Measurements from ENCODE around the gene RCAN1. TPM values are rescaled to one million over a fixed set of nuclear protein-coding genes. Genes with fewer than 3 reads are reported as not detected.
"Not testable (repeated sequence)": the region's sequence is repeated elsewhere in the genome, so short reads cannot be mapped to it uniquely, and the experiment has no call there.

Gene RCAN1
- total and polyA plus RNA-seq, 11 donors, result 33.7 to 102 (median 57.6) TPM

DNA sequence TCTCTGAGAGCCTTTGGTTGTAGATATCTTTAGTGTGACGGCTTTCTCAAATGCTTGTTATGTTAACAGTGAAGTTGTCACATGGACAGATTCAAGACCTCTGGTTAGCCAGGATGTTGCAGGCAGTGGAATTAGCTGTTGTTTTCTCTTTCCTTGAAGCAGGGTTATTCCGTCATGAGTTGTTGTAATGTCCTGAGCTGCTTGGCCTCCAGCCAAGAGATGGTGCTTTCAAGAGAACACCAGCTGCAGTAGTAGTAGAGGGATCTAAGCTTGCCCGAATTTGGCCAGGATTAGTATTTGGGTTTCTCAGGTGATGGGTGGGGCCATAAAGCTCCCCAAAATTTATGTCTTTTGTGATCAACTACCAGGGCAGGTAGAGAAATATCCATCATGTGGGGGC is 116.3 kb downstream of the RCAN1 start:
- no peaks in the 10 kb centered on the region for H3K27me3 ChIP-seq
- ATAC-seq (peak in 2 of 4 donors; percentile 39 to 53), DNase-seq (peak in 1 of 5 donors; percentile 49)
- WGBS, 4 donors, result 20 to 24% (median 22%) methylated on average over 3 of the region's 3 CpGs
- no peak overlapping the region for H3K27ac ChIP-seq
- H3K4me1 ChIP-seq, result no peaks in the 10 kb centered on the region
- no peaks in the 10 kb centered on the region for H3K36me3 ChIP-seq
- H3K4me3 ChIP-seq, result no peak overlapping the region
- H3K9me3 ChIP-seq, result peaks cover 0 to 36% (median 15%) of the 10 kb centered on the region in 12 donors
- TF ChIP-seq POLR2A (IDR thresholded peaks at IDR 0.05) (no peak), CTCF (IDR thresholded peaks at IDR 0.05) (no peak)
- intact Hi-C loops (cut with DNase I), result no loop called here

GRCh38 chr21:34483854-34484253 is 131.1 kb downstream of the RCAN1 start:
- ATAC-seq; H3K27me3 ChIP-seq; DNase-seq; H3K4me1 ChIP-seq; H3K9me3 ChIP-seq; H3K36me3 ChIP-seq; H3K4me3 ChIP-seq; H3K27ac ChIP-seq; intact Hi-C loops (cut with DNase I): not testable (repeated sequence)
- WGBS, 4 donors, result no CpG with 5 or more reads among the region's 5 CpGs

DNA sequence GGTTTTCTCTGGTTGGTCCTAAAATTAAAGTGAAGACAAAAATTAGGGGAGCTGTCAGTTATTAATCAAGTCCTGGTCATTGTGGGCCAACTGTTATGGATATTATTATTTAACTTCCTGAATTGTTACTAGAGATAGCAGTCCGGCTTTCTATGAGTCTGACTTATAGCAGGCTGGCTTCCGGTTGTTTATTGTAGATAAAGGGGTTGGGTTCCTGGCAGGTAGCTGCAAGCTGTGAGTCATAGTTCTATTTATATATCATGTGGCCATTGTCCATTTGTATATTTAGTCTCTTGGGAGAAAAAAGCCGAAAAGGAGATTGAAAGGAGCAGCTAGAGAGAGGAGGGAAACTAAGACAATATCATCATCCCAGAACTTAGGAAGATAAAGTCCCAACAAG is 131.5 kb downstream of the RCAN1 start:
- DNase-seq; H3K27me3 ChIP-seq; H3K27ac ChIP-seq; H3K4me1 ChIP-seq; H3K9me3 ChIP-seq; H3K4me3 ChIP-seq; H3K36me3 ChIP-seq; intact Hi-C loops (cut with DNase I): not testable (repeated sequence)
- no CpG with 5 or more reads among the region's 3 CpGs for WGBS, 4 donors
- ATAC-seq, result peak in 3 of 4 donors; percentile 42 to 67 (median 46)

DNA sequence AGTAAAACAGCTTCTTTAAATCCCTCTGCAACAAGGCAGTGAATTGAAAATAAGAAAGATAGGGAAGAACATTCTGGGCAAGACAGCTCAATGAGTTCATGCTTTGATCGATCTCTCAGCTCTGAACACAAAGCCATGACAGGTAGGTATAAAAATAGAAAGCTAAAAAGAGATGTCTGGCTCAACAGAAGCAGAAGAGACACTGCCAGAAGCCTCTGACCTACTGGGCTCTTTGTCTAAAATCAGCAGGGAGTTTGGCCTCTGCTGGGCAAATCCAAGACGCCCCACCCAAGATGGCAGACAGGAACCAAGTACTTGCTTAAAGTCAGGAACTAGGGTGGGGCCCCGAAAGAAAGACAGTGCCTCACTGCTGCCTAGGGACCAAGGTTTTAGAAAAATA is 147.6 kb downstream of the RCAN1 start:
- H3K36me3 ChIP-seq; H3K9me3 ChIP-seq; H3K4me3 ChIP-seq; H3K4me1 ChIP-seq; intact Hi-C loops (cut with DNase I); DNase-seq; H3K27ac ChIP-seq; H3K27me3 ChIP-seq: not testable (repeated sequence)
- ATAC-seq, result peak in 1 of 4 donors; percentile 42
- no CpG with 5 or more reads among the region's 3 CpGs for WGBS, 4 donors

Other genes with a start within 250 kb of the RCAN1 start
- 10 to 100 TPM in 4 of 9 donors, 1 to 10 TPM in 5; 2.3 to 25.8 (median 6.9) TPM for gene SMIM11, start 239.6 kb downstream of the RCAN1 start, total RNA-seq
- 1 to 10 TPM in 1 of 2 donors, under 1 TPM in 1; 0.91 to 5.0 TPM for gene SMIM11, start 239.6 kb downstream of the RCAN1 start, polyA plus RNA-seq
- gene SMIM34, start 191.2 kb downstream of the RCAN1 start, total RNA-seq, result under 1 TPM in 2 of 9 donors, not detected in 7; 0.25 to 0.69 TPM
- not detected for gene SMIM34, start 191.2 kb downstream of the RCAN1 start, polyA plus RNA-seq
- gene KCNE1, start 102.9 kb downstream of the RCAN1 start, total RNA-seq, result 10 to 100 TPM in 2 of 9 donors, 1 to 10 TPM in 6, under 1 TPM in 1; 0.71 to 11.1 (median 5.6) TPM
- gene KCNE1, start 102.9 kb downstream of the RCAN1 start, polyA plus RNA-seq, result 1 to 10 TPM; 1.7 to 4.3 TPM
- gene CLIC6, start 53.9 kb upstream of the RCAN1 start, total RNA-seq, result 10 to 100 TPM in 1 of 9 donors, 1 to 10 TPM in 8; 2.6 to 15.7 (median 7.5) TPM
- gene CLIC6, start 53.9 kb upstream of the RCAN1 start, polyA plus RNA-seq, result 1 to 10 TPM; 5.5 to 8.4 TPM